HFFc6 (cell line): Measurements from ENCODE around the gene MEIS1. TPM values are rescaled to one million over a fixed set of nuclear protein-coding genes. Genes with fewer than 3 reads are reported as not detected.

ENCODE experiments used
- DNase-seq: peaks from one replicate; pipeline ENCODE4 v3.0.0-alpha.2; 2018
- H3K27ac Mint-ChIP-seq: 2 replicates; pipeline ENCODE4 v1.8.0; 2020; ENCODE audit warnings: mild to moderate bottlenecking, mixed read lengths
- H3K27me3 Mint-ChIP-seq: 2 replicates; pipeline ENCODE4 v1.8.0; 2021; ENCODE audit warnings: mild to moderate bottlenecking, moderate library complexity, mixed read lengths; ENCODE audit not compliant: insufficient read depth
- H3K36me3 Mint-ChIP-seq: 2 replicates; pipeline ENCODE4 v1.8.0; 2021; ENCODE audit warnings: low read depth, mixed read lengths
- H3K4me1 Mint-ChIP-seq: 2 replicates; pipeline ENCODE4 v1.8.0; 2020; ENCODE audit warnings: low read depth, mixed read lengths
- H3K4me3 Mint-ChIP-seq: 2 replicates; pipeline ENCODE4 v1.8.0; 2020; ENCODE audit warnings: mild to moderate bottlenecking, moderate library complexity, mixed read lengths
- H3K9me3 Mint-ChIP-seq: 2 replicates; pipeline ENCODE4 v1.8.0; 2020; ENCODE audit warnings: mild to moderate bottlenecking, mixed read lengths
- CTCF ChIP-seq: fragments of 200-600 bp; sonication (generic); IDR thresholded peaks from 2 replicates; pipeline ENCODE4 v1.5.0; 2021; ENCODE audit warnings: antibody characterized with exemption, mild to moderate bottlenecking
- total RNA-seq, 6 experiments: library from RNA; stranded (reverse); fragmentation: NEBNext Ultra II Directional; extraction: Animal tissue kit (Norgen Biotek cat#: 25700); gene quantifications; 2 replicates in 1 of 6; 3 replicates in 5 of 6; pipeline ENCODE4 v1.2.3, GENCODE V29; 2021

The MEIS1 gene
- total RNA-seq, 6 experiments from 2014 or later: 69.1 to 85.4 (median 74.1) TPM

DNA sequence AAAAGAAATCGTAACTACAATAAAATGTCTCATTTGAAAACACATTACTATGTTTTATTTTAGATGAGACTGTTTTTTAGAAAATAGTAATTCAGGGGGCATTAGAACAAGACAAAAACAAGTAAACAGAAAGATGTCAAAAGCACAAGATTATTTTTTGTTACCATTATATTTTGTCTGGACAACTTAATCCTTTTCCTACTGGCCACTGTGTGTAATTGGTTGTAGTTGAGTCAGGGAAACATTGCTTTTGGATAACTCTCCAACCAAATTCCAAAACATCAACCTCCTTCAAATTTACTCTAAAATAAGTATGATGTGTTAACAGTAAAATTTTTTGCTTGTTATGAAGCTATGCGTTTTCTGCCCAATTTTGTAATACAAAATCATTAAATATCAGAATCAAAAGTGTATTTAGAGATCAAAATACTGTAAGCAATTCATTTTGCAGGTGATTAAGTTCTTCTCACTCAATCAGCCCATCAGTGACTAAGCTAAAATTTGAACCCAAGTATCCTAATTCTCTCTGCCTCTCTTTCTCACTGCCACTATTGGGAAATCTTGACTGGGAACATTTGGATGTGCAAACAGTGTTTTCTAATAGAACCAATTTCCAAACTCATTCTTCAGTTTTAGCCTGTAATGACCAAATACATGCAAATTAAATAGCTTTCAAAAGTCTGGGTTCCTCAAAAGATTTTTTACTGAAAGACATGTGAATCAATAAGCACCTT, 11.4 kb upstream of the MEIS1 start:
- Mint-ChIP-seq H3K27ac (no peak overlapping the region; the same call in 1 of the 2 replicates), H3K36me3 (no peaks in the 10 kb centered on the region), H3K27me3 (peaks cover 11% of the 10 kb centered on the region; the same call in 1 of the 2 replicates), H3K4me1 (peaks cover 20% of the 10 kb centered on the region), H3K9me3 (no peaks in the 10 kb centered on the region), H3K4me3 (no peak overlapping the region)
- no peak for DNase-seq
- TF ChIP-seq CTCF: peak; percentile 25; the same call in 1 of the 2 replicates

DNA sequence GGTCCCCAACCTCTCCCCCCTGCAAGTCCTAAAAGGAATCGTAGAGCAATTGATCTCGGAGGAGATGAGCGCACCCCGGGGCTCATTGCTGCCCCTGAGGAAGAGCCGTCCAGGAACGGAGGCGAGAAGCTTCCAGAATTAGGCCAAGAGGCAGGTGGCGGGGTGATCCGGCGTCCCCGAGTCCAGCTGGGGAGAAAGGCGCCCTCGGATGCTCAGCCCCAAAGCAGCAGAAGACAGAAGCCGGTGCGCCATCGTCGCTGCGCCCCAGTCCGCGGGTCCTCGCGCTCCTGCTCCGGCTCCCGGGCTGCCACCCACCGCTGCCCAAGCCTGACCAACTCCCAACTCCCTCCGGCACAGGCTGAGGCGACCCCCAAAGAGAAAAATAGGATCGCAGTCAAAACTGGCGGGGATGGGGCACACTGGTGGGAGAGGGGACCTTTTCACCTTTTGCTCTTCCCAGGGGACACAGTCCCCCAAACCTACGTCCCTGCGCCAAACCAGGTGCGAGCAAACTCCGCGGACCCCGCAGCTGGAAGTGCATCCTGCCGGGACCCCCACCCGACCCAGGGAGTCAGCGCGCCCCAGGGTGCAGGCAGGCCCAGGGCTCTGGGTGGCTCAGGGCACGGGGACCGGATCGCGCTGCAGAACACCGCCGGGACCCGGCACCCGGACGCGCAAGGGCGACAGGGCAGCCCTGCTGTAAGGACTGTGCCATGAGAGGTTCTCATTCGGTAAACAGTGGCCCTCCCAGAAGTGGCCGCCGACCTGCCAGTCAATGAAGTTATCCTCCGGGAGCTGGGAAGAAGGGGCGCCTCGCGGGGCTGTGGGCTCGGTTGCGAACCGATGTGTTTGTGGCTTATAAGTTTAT, 8.4 kb upstream of the MEIS1 start:
- no peak overlapping the region for H3K27ac Mint-ChIP-seq
- H3K4me1 Mint-ChIP-seq: peaks cover 22% of the 10 kb centered on the region
- no peak for TF ChIP-seq CTCF
- H3K9me3 Mint-ChIP-seq: no peaks in the 10 kb centered on the region
- H3K27me3 Mint-ChIP-seq: peaks cover 11% of the 10 kb centered on the region; the same call in 1 of the 2 replicates
- H3K36me3 Mint-ChIP-seq: no peaks in the 10 kb centered on the region
- peak overlapping the region; percentile 91 for H3K4me3 Mint-ChIP-seq
- DNase-seq: no peak

- Mint-ChIP-seq H3K36me3 (no peaks in the 10 kb centered on the region), H3K27me3 (peaks cover 8% of the 10 kb centered on the region; the same call in 1 of the 2 replicates), H3K4me1 (peaks cover 20% of the 10 kb centered on the region), H3K4me3 (no peak overlapping the region), H3K9me3 (no peaks in the 10 kb centered on the region), H3K27ac (no peak overlapping the region)
- no peak for TF ChIP-seq CTCF
- no peak for DNase-seq
These were observed 7.6 kb upstream of the MEIS1 start for GRCh38 chr2:66427300-66427699.

DNA sequence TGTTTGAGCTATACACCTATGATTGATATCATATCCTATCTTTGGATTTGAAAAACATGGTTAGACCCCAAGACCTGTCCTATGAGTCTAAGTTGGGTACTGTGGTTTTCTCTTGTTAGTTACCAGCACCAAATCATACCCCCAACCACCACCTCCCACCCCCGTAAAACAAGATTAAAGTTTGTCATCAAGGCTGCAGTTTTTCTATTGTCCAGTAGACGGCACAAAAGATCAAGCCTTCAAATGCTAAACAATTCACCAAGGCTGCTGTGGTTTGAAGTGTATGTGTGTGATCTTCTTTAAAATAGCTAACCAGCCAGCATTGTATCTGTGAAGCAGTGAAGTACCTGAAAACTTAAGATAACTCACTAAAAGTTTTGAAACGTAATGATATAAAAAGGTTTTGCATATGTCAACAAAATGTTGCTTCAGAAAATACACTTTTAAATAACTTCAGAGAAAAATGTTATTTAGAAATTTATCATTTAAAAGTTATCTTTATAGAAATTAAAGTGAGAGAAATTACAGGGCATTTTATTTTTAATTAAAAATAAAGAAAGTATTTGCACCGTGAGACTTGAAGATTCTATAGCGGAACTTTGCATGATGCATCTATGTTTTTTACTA, 5.8 kb upstream of the MEIS1 start:
- Mint-ChIP-seq H3K27me3 (peaks cover 13% of the 10 kb centered on the region), H3K27ac (no peak overlapping the region), H3K36me3 (peaks cover 5% of the 10 kb centered on the region; the same call in 1 of the 2 replicates)

More for the DNA sequence above, 5.8 kb upstream of the MEIS1 start:
- Mint-ChIP-seq H3K4me3 (no peak overlapping the region), H3K4me1 (peaks cover 25% of the 10 kb centered on the region), H3K9me3 (no peaks in the 10 kb centered on the region)
- DNase-seq: no peak
- TF ChIP-seq CTCF: peak; percentile 94
